Measurements from ENCODE around the gene SLC4A2.

The SLC4A2 gene

GRCh38 chr7:151085691-151086620 lies 26.6 kb downstream of the SLC4A2 start, which contains the start of gene AGAP3 (continued):
- TF ChIP-seq KLF7 (tag by site-specific recombination; IDR thresholded peaks at IDR 0.05; ENCODE audit: borderline replicate concordance) (peak; percentile 76; the same call in 1 of the 2 replicates), ZNF132 (tag by site-specific recombination; IDR thresholded peaks at IDR 0.05; ENCODE audit: borderline replicate concordance) (no peak), ZNF544 (tag by site-specific recombination; IDR thresholded peaks at IDR 0.05) (no peak), ZXDB (tag by site-specific recombination; IDR thresholded peaks at IDR 0.05) (peak; percentile 68), ZNF391 (tag by site-specific recombination; IDR thresholded peaks at IDR 0.05; ENCODE audit: borderline replicate concordance, low read depth) (no peak), ZNF202 (tag by site-specific recombination; IDR thresholded peaks at IDR 0.05; ENCODE audit: borderline replicate concordance) (no peak), ZNF114 (tag by site-specific recombination; IDR thresholded peaks at IDR 0.05) (no peak), HIC1 (tag by site-specific recombination; IDR thresholded peaks at IDR 0.05) (peak; percentile 90), ZNF266 (tag by site-specific recombination; IDR thresholded peaks at IDR 0.05; ENCODE audit: low read depth) (no peak), SP2 (tag by site-specific recombination; IDR thresholded peaks at IDR 0.05) (peak; percentile 81), ZNF148 (tag by site-specific recombination; IDR thresholded peaks at IDR 0.05; ENCODE audit: borderline replicate concordance) (no peak), ZNF221 (tag by site-specific recombination; IDR thresholded peaks at IDR 0.05; ENCODE audit: borderline replicate concordance) (no peak), ZNF140 (tag by site-specific recombination; IDR thresholded peaks at IDR 0.05) (no peak), INSM2 (tag by site-specific recombination; IDR thresholded peaks at IDR 0.05) (no peak; the same call in 1 of the 2 replicates), ZNF555 (tag by site-specific recombination; conservative IDR thresholded peaks at IDR 0.05) (no peak), RBAK (tag by site-specific recombination; IDR thresholded peaks at IDR 0.05) (no peak), ZNF629 (tag by site-specific recombination; IDR thresholded peaks at IDR 0.05) (no peak; the same call in 1 of the 2 replicates), ZNF621 (tag by site-specific recombination; IDR thresholded peaks at IDR 0.05) (no peak), ZBTB48 (tag by site-specific recombination; IDR thresholded peaks at IDR 0.05) (peak; percentile 76), ZNF280D (tag by site-specific recombination; IDR thresholded peaks at IDR 0.05) (no peak), ELK4 (IDR thresholded peaks at IDR 0.05; ENCODE audit: borderline replicate concordance, low read depth, low read length) (no peak), REPIN1 (tag by site-specific recombination; IDR thresholded peaks at IDR 0.05; ENCODE audit: low read depth) (no peak), ZNF18 (tag by site-specific recombination; IDR thresholded peaks at IDR 0.05) (no peak), MYNN (tag by site-specific recombination; IDR thresholded peaks at IDR 0.05; ENCODE audit: borderline replicate concordance) (no peak), ZBTB6 (tag by site-specific recombination; IDR thresholded peaks at IDR 0.05) (no peak)
